Hematopoietic multipotent progenitor cell treated with erythropoietin and hydrocortisone succinate and interleukin-3 and kit ligand, for 6 days (in vitro differentiated cells): ENCODE data around the gene MRPL9.

Source experiments
- DNase-seq: peaks from one replicate; pipeline ENCODE4 v3.0.0-alpha.2; 2015

The MRPL9 gene

DNA sequence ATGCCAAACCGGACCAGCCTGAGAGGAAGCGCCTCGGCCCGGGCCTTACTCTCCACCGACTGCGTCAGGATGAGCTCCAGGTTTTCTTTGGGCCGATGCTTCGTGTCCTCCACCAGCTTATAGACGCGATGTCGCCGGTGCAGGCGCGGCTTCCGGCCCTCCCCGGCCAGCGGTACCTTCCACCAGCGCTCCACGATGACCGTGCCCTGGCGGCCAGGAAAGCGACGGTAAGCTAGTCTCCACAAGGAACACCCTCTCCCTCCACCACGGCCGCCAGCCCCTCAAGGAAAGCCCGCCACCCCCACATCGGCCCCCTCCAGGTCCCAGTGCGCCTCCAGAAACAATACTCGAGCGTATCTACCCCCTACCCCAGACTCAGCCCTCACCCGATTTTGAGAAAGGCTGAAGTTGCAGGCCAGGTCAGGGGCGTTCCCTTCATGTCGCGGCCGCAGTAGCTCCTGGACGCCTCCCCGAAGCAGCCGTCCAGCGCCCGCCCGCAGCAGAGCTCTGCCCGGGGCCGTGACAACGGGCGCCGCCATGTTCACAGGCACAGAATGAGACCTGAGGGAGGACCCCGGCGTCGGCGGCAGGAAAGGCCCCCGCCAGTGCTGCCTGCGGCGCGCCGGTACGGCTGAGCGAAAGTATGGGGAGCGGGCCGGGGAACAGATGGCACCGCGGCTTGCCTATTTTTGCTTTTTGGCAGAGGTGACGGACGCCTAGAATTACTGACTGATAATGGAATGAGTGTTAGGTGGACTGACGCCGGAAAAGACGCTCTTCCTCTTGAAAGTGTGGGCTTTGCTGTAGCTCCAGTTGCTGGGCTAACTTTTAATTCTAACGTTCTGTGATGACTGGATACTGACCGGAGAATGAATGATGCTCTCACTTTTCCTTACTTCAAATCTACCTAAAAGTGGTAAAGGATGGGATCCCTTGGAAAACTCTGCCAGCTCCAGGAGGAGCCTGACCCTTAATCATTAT lies at the start of gene MRPL9:
MRPL9 (minus strand) TSS at position 556 of the 981 bp plus-strand sequence; CDS start at position 539, 17 bp downstream.
- peak; percentile 90 for DNase-seq

- DNase-seq: no peak
These were observed 47.9 kb upstream of the MRPL9 start for GRCh38 chr1:151811181-151811580.

DNA sequence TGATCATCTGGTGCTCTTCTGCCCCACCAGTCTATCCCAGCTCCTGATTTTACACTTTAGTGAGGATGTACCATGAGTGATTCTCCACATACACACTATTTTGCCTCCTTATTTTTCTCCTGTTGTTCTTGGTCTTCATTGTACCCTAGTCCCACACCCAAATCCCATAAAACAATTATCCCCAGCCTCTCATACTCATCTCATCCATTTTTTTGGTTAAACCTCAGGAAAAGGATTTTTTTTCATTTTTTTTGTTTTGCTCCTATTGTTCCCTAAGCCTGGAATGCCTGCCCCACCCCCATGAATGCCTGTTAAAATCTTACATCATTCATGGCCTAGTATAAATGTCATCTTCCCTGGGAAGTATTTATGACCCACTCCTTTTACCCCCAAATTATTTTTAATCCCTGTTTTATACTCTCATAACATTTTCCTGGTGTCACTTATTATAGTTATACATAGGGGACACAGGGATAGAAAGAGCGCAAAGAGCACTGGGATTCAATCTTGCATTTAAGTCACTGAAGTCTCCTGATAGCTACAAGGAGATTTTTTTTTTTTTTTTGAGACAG lies 46.8 kb upstream of the MRPL9 start:
- DNase-seq: no peak

DNA sequence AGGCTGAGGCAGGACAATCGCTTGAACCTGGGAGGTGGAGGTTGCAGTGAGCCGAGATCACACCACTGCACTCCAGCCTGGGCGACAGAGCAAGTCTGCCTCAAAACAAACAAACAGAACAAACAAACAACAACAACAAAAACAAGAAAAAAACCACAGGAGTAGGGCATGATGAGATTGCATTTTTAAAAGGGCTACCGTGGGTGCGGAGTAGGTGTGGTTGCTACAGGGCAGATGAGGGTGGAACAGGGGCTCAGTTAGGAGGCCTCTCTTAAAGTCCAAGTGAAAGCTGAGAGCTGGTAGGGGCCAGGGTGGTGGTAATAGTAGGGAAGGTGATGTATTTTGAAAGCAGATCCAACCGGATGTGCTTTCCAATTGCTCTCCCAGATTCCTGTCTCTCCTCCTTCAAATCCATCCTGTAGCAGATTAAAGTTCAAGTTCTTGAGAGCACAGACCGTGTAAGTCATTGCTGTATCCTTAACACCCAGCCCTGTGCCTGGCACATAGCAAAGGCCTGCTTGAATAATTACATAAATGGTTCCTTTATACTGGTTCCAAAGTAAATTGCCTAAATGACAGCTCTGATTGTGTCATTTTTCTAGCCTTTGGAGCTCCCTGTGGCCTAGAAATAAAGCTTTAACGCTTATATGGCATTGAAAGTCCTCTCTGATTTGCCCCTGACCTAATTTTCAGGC lies 46.1 kb upstream of the MRPL9 start:
- no peak for DNase-seq

GRCh38 chr1:151807766-151808165 lies 44.5 kb upstream of the MRPL9 start:
- no peak for DNase-seq

- no peak for DNase-seq
These were observed 43.8 kb upstream of the MRPL9 start for GRCh38 chr1:151807131-151807530.

DNA sequence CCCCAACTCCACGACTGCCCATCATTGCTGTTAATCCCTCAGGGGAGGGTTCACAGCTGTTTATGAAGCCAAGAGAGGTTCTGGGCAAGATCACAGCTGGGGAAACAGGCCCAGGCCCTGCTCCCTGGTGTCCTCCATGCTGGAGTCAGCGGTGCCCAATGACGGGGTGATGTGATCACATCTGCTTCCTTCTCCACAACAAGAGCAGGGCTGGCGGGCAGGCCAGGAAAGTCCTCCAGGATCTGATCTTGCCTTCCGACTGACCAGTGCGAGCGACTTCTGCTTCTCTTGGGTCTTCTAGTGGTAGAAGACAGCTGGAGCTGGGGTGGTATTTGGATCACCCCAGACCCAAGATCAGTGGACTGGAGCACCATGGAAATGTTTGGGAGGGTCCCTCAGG lies 42.9 kb upstream of the MRPL9 start:
- no peak for DNase-seq

GRCh38 chr1:151805066-151805820 lies 41.9 kb upstream of the MRPL9 start, which contains the start of gene LINGO4:
Gene LINGO4, minus strand, starts transcription at chr1:151805419. Its CDS starts 2,715 bp downstream, at chr1:151802704.
- DNase-seq: no peak

DNA sequence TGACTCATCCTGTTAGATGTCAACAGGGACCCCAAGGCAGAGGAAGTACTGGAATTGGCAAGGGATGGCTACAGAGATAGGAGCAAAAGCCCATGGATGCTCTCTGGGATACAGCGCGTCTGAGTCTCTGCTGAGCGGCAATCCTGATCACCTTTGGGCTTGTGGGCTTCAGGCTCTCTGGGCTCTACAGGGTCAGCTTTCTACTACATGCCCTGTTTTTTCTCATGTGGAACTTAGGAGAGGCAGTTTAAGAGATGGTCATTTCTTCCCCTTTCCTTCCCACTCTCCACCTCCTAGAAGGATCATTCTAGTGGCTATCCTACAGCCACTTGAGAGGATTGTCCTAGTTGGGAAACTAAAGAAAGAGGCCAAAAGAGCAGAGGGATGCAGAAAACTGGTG lies 40.6 kb upstream of the MRPL9 start:
- DNase-seq: no peak

DNA sequence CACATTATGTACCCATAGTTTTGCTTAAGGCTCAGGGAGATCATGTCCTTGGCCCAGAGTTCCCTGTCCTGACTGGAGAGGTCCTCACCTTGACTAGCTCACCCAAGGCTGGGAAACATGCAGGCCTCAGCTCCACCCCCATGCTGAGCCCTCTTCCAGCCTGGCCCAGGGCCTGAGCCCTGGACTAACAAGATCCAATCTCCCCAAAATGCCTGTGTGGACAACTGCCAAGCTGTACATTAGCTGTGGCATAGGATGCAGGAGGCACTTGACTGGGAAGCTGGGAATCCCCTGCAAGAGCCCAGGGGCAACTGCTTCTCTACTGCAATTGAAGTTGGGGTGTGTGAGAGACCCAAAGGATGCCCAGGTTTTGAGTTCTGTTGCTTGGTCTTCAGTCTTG lies 39.9 kb upstream of the MRPL9 start:
- no peak for DNase-seq

- DNase-seq: no peak
These were observed 39.1 kb upstream of the MRPL9 start for GRCh38 chr1:151802372-151802771.

- no peak for DNase-seq
These were observed 38.5 kb upstream of the MRPL9 start for GRCh38 chr1:151801846-151802245.

DNA sequence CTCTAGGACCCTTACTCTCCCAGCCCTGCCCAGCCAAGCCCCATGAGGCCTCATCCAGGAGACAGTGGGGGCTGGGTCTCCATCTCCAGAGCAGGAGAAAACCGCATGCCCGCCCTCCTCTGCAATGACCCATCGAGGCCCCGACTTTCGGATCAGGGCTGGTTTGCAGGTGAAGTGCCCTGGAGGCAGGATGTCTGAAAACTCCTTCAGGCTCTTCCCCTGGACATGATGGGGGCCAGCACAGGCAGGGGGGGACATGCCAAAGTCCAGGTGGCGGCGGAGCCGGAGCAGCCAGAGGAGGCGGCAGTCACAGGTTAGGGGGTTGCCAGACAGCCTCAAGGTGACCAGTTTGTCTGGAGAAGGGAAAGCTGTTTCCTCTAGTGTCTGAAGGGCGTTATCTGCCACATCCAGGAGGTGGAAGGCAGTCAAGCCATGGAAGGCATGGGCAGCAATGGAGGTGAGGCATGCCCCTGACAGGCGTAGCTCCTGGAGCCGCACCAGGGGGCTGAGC lies 38.1 kb upstream of the MRPL9 start:
- DNase-seq: no peak

DNA sequence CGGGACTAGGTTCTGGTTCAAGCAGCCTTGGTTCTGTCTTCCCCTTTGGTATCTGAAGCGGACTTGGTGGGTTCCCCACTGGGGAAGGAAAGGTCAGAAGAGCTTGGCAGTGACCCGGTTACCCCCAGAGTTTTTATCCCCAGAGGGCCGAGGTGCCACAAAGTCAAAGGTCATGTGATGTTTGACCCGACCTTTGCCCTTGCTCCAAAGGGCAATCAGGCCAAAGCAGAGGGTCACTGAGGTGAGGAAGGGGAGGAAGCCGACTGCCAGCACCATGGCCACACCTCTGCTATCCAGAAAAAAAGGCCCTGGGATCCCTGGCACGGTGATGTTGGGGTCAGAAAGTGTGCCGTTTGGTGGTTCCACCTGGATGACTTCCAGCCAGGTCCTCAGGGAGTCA lies 37.5 kb upstream of the MRPL9 start:
- DNase-seq: no peak

GRCh38 chr1:151799179-151800022 lies 36.1 kb upstream of the MRPL9 start:
- DNase-seq: no peak

GRCh38 chr1:151798571-151798970 lies 35.3 kb upstream of the MRPL9 start:
- DNase-seq: no peak

- peak; percentile 37 for DNase-seq
These were observed 27.8 kb upstream of the MRPL9 start for GRCh38 chr1:151790940-151791651.

GRCh38 chr1:151790071-151790939 lies 27.0 kb upstream of the MRPL9 start, which contains the start of gene TDRKH:
Gene TDRKH, minus strand, starts transcription at chr1:151790500. Its CDS starts 7,478 bp downstream, at chr1:151783022.
- peak; percentile 99 for DNase-seq

DNA sequence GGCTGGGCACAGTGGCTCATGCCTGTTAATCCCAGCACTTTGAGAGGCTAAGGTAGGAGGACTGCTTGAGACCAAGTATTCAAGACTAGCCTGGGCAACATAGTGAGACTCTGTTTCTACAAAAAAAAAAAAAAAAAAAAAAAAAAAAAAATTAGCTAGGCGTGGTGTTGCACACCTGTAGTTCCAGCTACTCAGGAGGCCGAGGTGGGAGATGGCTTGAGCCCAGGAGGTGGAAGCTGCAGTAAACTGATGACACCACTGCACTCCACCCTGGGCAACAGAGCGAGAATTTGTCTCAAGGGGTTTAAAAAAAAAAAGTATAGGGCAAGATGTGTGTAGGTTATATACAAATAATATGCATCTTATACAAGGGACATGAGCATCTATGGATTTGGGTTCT lies 24.4 kb upstream of the MRPL9 start:
- no peak for DNase-seq

DNA sequence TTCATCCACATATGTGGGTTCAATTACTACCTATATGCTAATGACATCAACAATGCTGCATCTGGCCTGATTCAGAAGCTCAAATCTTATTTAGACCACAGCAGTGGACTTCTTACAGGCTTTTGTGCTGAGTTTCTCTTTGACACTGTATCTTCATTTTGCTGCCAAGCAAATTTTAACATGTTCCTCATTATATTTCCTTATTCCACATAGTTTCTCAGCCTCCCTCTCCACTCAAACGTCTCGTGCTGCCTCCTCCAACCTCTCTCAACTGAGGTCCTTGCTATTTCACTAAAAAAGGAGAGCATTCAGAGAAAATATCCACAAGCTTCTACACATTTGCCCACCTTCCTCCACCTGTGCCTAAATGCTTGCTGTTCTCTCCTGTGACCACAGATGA lies 20.5 kb upstream of the MRPL9 start:
- DNase-seq: no peak
